Fibroblast of the aortic adventitia (primary cell): Measurements from ENCODE around the gene SART3. TPM values are rescaled to one million over a fixed set of nuclear protein-coding genes. Genes with fewer than 3 reads are reported as not detected.

ENCODE experiments used
- DNase-seq: peaks from one replicate; pipeline ENCODE4 v3.0.0-alpha.2; 2010; ENCODE audit warnings: low read depth
- H3K4me3 ChIP-seq: 2 replicates; pipeline ENCODE4 v1.5.1; 2011; ENCODE audit warnings: low read depth, mild to moderate bottlenecking, control low read depth, low read length, moderate library complexity
- total RNA-seq: library from RNA; depleted of rRNA; stranded (reverse); fragments of >200 nt; gene quantifications from 2 replicates; pipeline ENCODE4 v1.2.3, GENCODE V29; 2012; ENCODE audit warnings: low replicate concordance
- TF ChIP-seq, protein P1 (sequence below): IDR thresholded peaks from 2 replicates; pipeline ENCODE4 v1.5.1; 2011; ENCODE audit warnings: mild to moderate bottlenecking, low read length, control low read depth, inconsistent platforms; ENCODE audit not compliant: insufficient read depth

SART3 gene
- total RNA-seq, 1 donor, result 46.6 TPM

DNA sequence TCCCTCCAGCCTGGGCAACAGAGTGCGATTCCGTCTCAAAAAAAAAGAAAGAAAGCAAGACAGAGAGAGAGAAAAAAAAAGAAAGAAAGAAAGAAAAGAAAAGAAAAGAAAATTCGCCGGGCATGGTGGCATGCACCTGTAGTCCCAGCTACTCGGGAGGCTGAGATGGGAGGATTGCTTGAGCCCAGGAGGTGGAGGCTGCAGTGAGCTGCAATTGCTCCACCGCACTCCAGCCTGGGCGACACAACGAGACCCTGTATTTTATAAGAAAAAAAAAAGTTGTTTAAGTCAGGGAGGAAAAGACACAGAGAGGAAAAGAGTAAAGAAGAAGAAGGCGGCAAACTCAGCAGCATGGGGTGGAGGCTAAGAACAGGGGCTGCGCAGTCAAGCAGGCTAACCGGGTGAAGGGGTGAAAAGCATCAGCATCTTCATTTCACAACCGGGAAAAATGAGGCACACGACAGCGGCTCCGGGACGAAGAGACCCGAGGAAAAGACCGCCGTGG, 46.5 kb downstream of the SART3 start:
- TF ChIP-seq, protein P1, sequence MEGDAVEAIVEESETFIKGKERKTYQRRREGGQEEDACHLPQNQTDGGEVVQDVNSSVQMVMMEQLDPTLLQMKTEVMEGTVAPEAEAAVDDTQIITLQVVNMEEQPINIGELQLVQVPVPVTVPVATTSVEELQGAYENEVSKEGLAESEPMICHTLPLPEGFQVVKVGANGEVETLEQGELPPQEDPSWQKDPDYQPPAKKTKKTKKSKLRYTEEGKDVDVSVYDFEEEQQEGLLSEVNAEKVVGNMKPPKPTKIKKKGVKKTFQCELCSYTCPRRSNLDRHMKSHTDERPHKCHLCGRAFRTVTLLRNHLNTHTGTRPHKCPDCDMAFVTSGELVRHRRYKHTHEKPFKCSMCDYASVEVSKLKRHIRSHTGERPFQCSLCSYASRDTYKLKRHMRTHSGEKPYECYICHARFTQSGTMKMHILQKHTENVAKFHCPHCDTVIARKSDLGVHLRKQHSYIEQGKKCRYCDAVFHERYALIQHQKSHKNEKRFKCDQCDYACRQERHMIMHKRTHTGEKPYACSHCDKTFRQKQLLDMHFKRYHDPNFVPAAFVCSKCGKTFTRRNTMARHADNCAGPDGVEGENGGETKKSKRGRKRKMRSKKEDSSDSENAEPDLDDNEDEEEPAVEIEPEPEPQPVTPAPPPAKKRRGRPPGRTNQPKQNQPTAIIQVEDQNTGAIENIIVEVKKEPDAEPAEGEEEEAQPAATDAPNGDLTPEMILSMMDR, result no peak
- DNase-seq, result no peak
- peak overlapping the region; percentile 59 for H3K4me3 ChIP-seq

GRCh38 chr12:108511633-108512540, 49.1 kb downstream of the SART3 start:
- TF ChIP-seq, protein P1, result peak; percentile 84
- peak; percentile 76 for DNase-seq
- H3K4me3 ChIP-seq, result no peak overlapping the region

DNA sequence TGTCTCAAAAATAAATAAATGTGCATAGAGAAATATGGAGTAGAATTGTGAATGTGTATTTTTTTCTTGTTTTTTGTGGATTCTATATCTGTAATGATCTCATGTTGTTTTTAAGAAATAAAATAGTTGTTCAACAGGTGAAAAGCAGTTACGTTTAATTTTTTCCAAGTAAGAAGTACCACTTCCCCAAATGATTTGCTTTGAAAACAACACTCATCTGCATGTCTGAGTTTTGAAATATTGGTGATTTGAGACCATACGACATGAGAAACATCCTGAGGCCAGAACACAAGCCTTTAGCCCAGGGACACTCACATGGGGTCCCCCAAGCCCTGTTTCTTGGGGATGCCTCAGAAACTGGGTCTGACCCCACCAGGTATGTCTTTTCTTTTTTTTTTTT, 50.1 kb downstream of the SART3 start:
- no peak for DNase-seq
- TF ChIP-seq, protein P1, result no peak
- H3K4me3 ChIP-seq, result no peak overlapping the region

- DNase-seq, result no peak
- TF ChIP-seq, protein P1, result no peak
- no peak overlapping the region for H3K4me3 ChIP-seq
Measured at GRCh38 chr12:108509806-108510205, 51.2 kb downstream of the SART3 start.

DNA sequence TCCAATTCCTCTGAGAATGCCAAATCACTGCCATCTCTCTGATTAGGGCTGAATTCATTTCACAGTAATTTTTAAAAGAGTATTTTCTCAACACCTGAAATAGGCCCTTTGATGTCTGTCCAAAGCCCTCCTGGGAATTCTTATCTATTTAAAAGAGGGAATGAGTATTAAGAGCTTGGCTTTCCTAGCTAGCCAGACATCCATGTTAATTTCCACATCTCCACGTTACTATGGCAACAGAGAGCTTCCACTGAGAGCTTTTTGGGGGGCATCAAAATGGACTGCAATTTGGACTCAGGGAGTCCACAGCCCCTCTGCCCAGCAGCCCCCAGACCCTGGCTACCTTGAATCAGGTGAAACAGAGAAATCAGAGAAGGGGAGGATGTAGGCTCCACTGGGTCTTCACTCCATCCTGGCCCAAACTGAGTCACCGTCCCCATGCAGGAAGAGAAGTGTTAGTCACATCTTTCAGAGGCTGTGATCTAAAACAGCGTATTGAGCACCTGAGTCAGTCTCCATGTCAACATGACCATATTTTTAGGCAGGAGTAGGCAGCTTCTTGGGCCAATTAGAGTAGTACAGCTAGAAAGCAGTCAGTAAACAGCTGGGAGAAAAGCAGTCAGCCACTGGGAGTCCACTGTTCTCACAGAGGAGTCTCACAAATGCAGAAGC, 52.9 kb downstream of the SART3 start:
- DNase-seq, result no peak
- no peak overlapping the region for H3K4me3 ChIP-seq
- TF ChIP-seq, protein P1, result no peak

DNA sequence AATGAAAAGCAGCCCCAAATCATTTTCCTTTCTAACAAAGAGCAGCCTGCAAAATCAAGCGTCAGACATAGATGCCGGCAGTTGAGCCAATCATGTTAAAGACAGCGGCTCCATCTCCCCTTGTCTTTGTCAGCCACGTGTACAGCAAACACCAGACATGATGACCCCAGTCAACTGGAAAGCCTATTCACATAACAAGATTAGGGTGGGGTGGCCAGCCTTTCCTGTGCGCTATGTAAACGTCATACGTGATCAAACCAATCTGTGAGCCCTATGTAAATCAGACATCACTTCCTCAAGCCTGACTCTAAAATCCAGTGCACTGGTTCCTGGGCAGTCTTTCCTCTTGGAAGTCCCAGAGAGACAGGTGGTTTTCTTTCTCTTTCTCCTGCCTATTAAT, 55.8 kb downstream of the SART3 start:
- TF ChIP-seq, protein P1, result no peak
- H3K4me3 ChIP-seq, result no peak overlapping the region
- no peak for DNase-seq
